GM20431 (cell line): ENCODE results near the gene TRAF3.

Source experiments
- in situ Hi-C: fragments of 300-500 bp; cut with MseI, MboI; formaldehyde crosslinking; loops from one replicate; pipeline ENCODE4 v1.15.0; 2020; ENCODE audit warnings: low sequenced_read_pairs; ENCODE audit not compliant: unreplicated experiment

The TRAF3 gene

GRCh38 chr14:102902523-102903247 is 125.4 kb downstream of the TRAF3 start:
- in situ Hi-C loops = no loop called here

- in situ Hi-C loops = no loop called here
Observed at GRCh38 chr14:102903248-102903888, 126.1 kb downstream of the TRAF3 start.

GRCh38 chr14:102903889-102904512 is 126.8 kb downstream of the TRAF3 start:
- in situ Hi-C loops = no loop called here

GRCh38 chr14:102905116-102906108 is 128.2 kb downstream of the TRAF3 start:
- in situ Hi-C loops = no loop called here

- in situ Hi-C loops = no loop called here
Observed at GRCh38 chr14:102906616-102907302, 129.5 kb downstream of the TRAF3 start.

- in situ Hi-C loops = no loop called here
Observed at GRCh38 chr14:102907303-102907844, 130.1 kb downstream of the TRAF3 start.

- in situ Hi-C loops = no loop called here
Observed at GRCh38 chr14:102907980-102908730, 130.9 kb downstream of the TRAF3 start.

GRCh38 chr14:102908766-102909455 is 131.7 kb downstream of the TRAF3 start:
- in situ Hi-C loops = no loop called here

GRCh38 chr14:102909462-102909861 is 132.2 kb downstream of the TRAF3 start:
- in situ Hi-C loops = no loop called here

- in situ Hi-C loops = no loop called here
Observed at GRCh38 chr14:102909911-102910310, 132.7 kb downstream of the TRAF3 start.

- in situ Hi-C loops = no loop called here
Observed at GRCh38 chr14:102910442-102910841, 133.2 kb downstream of the TRAF3 start.

GRCh38 chr14:102911541-102911951 is 134.3 kb downstream of the TRAF3 start:
- in situ Hi-C loops = no loop called here

GRCh38 chr14:102911991-102912761 is 134.9 kb downstream of the TRAF3 start:
- in situ Hi-C loops = no loop called here

GRCh38 chr14:102913341-102914211 is 136.3 kb downstream of the TRAF3 start:
- in situ Hi-C loops = no loop called here

- in situ Hi-C loops = no loop called here
Observed at GRCh38 chr14:102914474-102915291, 137.4 kb downstream of the TRAF3 start.
